HepG2 (cell line): ENCODE results near the gene ATP5F1C. TPM values are rescaled to one million over a fixed set of nuclear protein-coding genes. Genes with fewer than 3 reads are reported as not detected.
A peak's percentile ranks its signal among the peaks of the same experiment; 100 is the strongest.

Experiments used
- ATAD3A ChIP-seq: sonication (generic); formaldehyde crosslinking; IDR thresholded peaks from 2 replicates; pipeline ENCODE4 v1.4.0; 2020; ENCODE audit warnings: missing genetic modification reagents
- MEF2D ChIP-seq: sonication (generic); formaldehyde crosslinking; IDR thresholded peaks from 2 replicates; pipeline ENCODE4 v1.5.1; 2020; ENCODE audit warnings: mild to moderate bottlenecking, missing genetic modification reagents
- NR2F2 ChIP-seq: IDR thresholded peaks from 2 replicates; pipeline ENCODE4 v1.6.1; 2012; ENCODE audit warnings: low read depth, inconsistent platforms, borderline replicate concordance
- NR3C1 ChIP-seq: sonication (generic); formaldehyde crosslinking; IDR thresholded peaks from 2 replicates; pipeline ENCODE4 v1.4.0; 2020; ENCODE audit warnings: missing genetic modification reagents
- TBX2 ChIP-seq: sonication (generic); formaldehyde crosslinking; IDR thresholded peaks from 2 replicates; pipeline ENCODE4 v1.5.0; 2020; ENCODE audit warnings: missing genetic modification reagents, mild to moderate bottlenecking, borderline replicate concordance
- ZBTB25 ChIP-seq: IDR thresholded peaks from 2 replicates; pipeline ENCODE4 v1.6.1; 2018; ENCODE audit warnings: missing genetic modification reagents
- ZNF292 ChIP-seq: sonication (generic); formaldehyde crosslinking; IDR thresholded peaks from 2 replicates; pipeline ENCODE4 v1.8.1; 2022; ENCODE audit warnings: mild to moderate bottlenecking, low read depth, missing genetic modification reagents, borderline replicate concordance
- ZNF407 ChIP-seq: sonication (generic); formaldehyde crosslinking; IDR thresholded peaks from one replicate; pipeline ENCODE4 v1.5.1; 2020; ENCODE audit warnings: mild to moderate bottlenecking, missing genetic modification reagents; ENCODE audit errors: not compliant biosample characterization
- ZNF609 ChIP-seq: sonication (generic); formaldehyde crosslinking; IDR thresholded peaks from 2 replicates; pipeline ENCODE4 v1.4.0; 2020; ENCODE audit warnings: mild to moderate bottlenecking, missing genetic modification reagents, borderline replicate concordance
- ZNF615 ChIP-seq: sonication (generic); formaldehyde crosslinking; IDR thresholded peaks from 2 replicates; pipeline ENCODE4 v1.5.0; 2020; ENCODE audit warnings: mild to moderate bottlenecking, missing genetic modification reagents, borderline replicate concordance
- ZNF674 ChIP-seq: sonication (generic); formaldehyde crosslinking; IDR thresholded peaks from 2 replicates; pipeline ENCODE4 v1.5.0; 2020; ENCODE audit warnings: low read depth, mild to moderate bottlenecking, missing genetic modification reagents
- ZNF766 ChIP-seq: sonication (generic); formaldehyde crosslinking; IDR thresholded peaks from 2 replicates; pipeline ENCODE4 v1.5.0; 2020; ENCODE audit warnings: missing genetic modification reagents, borderline replicate concordance
- polyA plus RNA-seq, 8 experiments: library from polyadenylated mRNA; depleted of rRNA in 3 of 8; stranded (reverse) in 7 of 8; unstranded in 1 of 8; fragments of >200 nt; fragmentation: Illumina TruSeq in 4 of 8; extraction: Trizol in 4 of 8; gene quantifications; 2 replicates each; pipeline versions ENCODE4 v1.2.1 to v1.2.3, GENCODE V29; 2011 to 2016; ENCODE audit warnings: low read depth in 4 of 8, missing spikeins in 1 of 8, mixed read lengths in 1 of 8; ENCODE audit not compliant: insufficient read depth in 1 of 8
- total RNA-seq, 5 experiments: library from RNA; depleted of rRNA; stranded (reverse); fragments of >200 nt; fragmentation: Illumina TruSeq; extraction: Trizol; gene quantifications; 2 replicates each; pipeline ENCODE4 v1.2.3, GENCODE V29; 2016; ENCODE audit warnings: low read depth in 1 of 5

The ATP5F1C gene
- total and polyA plus RNA-seq, 2 of the 13 experiments (the other 11 are each of a cell fraction or from before 2014, with no cell fraction given) = 407 to 416 TPM

GRCh38 chr10:7818295-7819120 lies 30.5 kb downstream of the ATP5F1C start, which contains the start of gene TAF3 (continued):
- TF ChIP-seq ZNF407 (CRISPR knock-in tag) = no peak
- TF ChIP-seq ZBTB25 = peak; percentile 88
- TF ChIP-seq NR3C1 (CRISPR knock-in tag) = no peak
- TF ChIP-seq NR2F2 = peak; percentile 27; the same call in 1 of the 2 replicates
- no peak for TF ChIP-seq ZNF615 (CRISPR knock-in tag)
- TF ChIP-seq MEF2D (CRISPR knock-in tag) = peak; percentile 59; the same call in 1 of the 2 replicates
- TF ChIP-seq ZNF674 (CRISPR knock-in tag) = no peak
- TF ChIP-seq TBX2 (CRISPR knock-in tag) = peak; percentile 83
- no peak; the same call in 1 of the 2 replicates for TF ChIP-seq ZNF292 (CRISPR knock-in tag)
- TF ChIP-seq ATAD3A (CRISPR knock-in tag) = no peak
- peak; percentile 58; the same call in 1 of the 2 replicates for TF ChIP-seq ZNF609 (CRISPR knock-in tag)
- TF ChIP-seq ZNF766 (CRISPR knock-in tag) = no peak
